H1 (cell line): Measurements from ENCODE around the gene FHIT. TPM values are rescaled to one million over a fixed set of nuclear protein-coding genes. Genes with fewer than 3 reads are reported as not detected.

Experiments
- CHD7 ChIP-seq: fragments of 300-600 bp; sonication (generic); IDR thresholded peaks from 2 replicates; pipeline ENCODE4 v1.7.1; 2012; ENCODE audit warnings: low read length, moderate library complexity, mild to moderate bottlenecking, inconsistent platforms; ENCODE audit not compliant: insufficient replicate concordance
- polyA plus RNA-seq, 7 experiments: library from polyadenylated mRNA; depleted of rRNA in 3 of 7; stranded (reverse) in 5 of 7; unstranded in 2 of 7; fragments of >200 nt in 5 of 7; fragments of 200-250 nt in 2 of 7; gene quantifications; 1 replicate in 5 of 7; 2 replicates in 1 of 7; 4 replicates in 1 of 7; pipeline versions ENCODE4 v1.2.1 to v1.2.3, GENCODE V29; 2011 to 2013; ENCODE audit warnings: missing spikeins in 2 of 7, mixed read lengths in 2 of 7
- total RNA-seq: library from RNA; stranded (reverse); fragmentation: NEBNext Ultra II Directional; extraction: Animal tissue kit (Norgen Biotek cat#: 25700); gene quantifications from 2 replicates; pipeline ENCODE4 v1.2.1, GENCODE V29; 2021

Gene FHIT
- total and polyA plus RNA-seq, 2 of the 8 experiments (the other 6 are each of a cell fraction or from before 2014, with no cell fraction given) = 1.2 to 3.2 TPM

- TF ChIP-seq CHD7 = no peak
These were observed 1356.7 kb downstream of the FHIT start (continued) for GRCh38 chr3:59894425-59895121.
